ENCODE results near the gene MTG1. TPM values are rescaled to one million over a fixed set of nuclear protein-coding genes. Genes with fewer than 3 reads are reported as not detected.

The MTG1 gene
- total and polyA plus RNA-seq, 2 donors (not counting 1 experiment from before 2014, with no cell fraction given), result 90.0 to 117 TPM

DNA sequence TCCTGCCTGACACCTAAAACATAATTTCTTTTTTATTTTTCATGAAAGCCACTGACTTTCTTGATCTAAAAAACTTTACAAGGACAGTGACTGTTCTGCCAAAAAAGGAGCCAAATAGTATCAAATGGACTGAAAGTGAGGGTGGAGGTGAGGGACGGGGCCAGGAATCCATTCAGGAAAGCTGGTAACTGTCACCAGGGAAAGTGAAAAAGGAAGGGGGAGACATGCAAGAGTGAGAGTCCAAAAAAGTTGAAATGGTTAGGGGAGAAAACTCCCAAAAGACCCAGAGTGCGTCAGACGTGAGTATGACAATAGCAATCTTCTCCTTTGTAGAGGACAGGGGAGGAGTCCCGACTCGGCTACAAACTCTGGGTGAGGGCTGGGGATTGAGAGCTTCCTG, 49.7 kb upstream of the MTG1 start:
- intact Hi-C loops (cut with micrococcal nuclease), result no loop called here
- no peak overlapping the region for H3K4me2 ChIP-seq (replicated peaks; ENCODE audit: low read depth, low read length, poor library complexity, severe bottlenecking)
- no peaks in the 10 kb centered on the region for H4K20me1 ChIP-seq (ENCODE audit: control insufficient read depth, insufficient read depth, low read length, poor library complexity, severe bottlenecking)
- DNase-seq, result no peak
- WGBS (ENCODE audit: insufficient coverage), result 69% methylated on average over 5 of the region's 5 CpGs
- no peak for TF ChIP-seq CTCF (IDR thresholded peaks at IDR 0.05)
- no peak for TF ChIP-seq EZH2 (IDR thresholded peaks at IDR 0.05; ENCODE audit: borderline replicate concordance, insufficient read depth, low read depth, low read length, poor library complexity, severe bottlenecking)
- H3K79me2 ChIP-seq (ENCODE audit: control insufficient read depth, insufficient read depth, low read length), result no peaks in the 10 kb centered on the region
- H2AFZ ChIP-seq (ENCODE audit: insufficient read depth, low read depth, low read length, poor library complexity, severe bottlenecking), result no peak overlapping the region
- Mint-ChIP-seq H3K4me1 (peaks cover 7% of the 10 kb centered on the region), H3K27me3 (peaks cover 39% of the 10 kb centered on the region), H3K9me3 (ENCODE audit: insufficient read depth) (no peaks in the 10 kb centered on the region), H3K4me3 (no peak overlapping the region), H3K27ac (no peak overlapping the region)
- no peak overlapping the region for H3K27ac ChIP-seq (ENCODE audit: low read length in 2 of 2)
- H3K27me3 ChIP-seq (replicated peaks in 1 of 4; ENCODE audit: control extremely low read depth in 1 of 4, control insufficient read depth in 3 of 4, insufficient read depth in 4 of 4, low read length in 3 of 4), result peaks cover 0 to 51% (median 24%) of the 10 kb centered on the region in 4 experiments
- peaks cover 0 to 3% of the 10 kb centered on the region in 2 donors for H3K4me1 ChIP-seq (ENCODE audit: control insufficient read depth in 2 of 2, insufficient read depth in 2 of 2, low read length in 2 of 2)
- no peak for ATAC-seq (ENCODE audit: low read depth)
- H3K9ac ChIP-seq (ENCODE audit: low read length), result no peak overlapping the region
- ChIA-PET CTCF (interaction anchor here (0.8 to 1.3 kb wide), 2 partner anchors 14 to 15 kb away, joined by 3 read pairs; no protein-coding TSS in a partner anchor), POLR2A (no interaction called here)
- H3K4me3 ChIP-seq (ENCODE audit: control extremely low read depth in 1 of 5, extremely low read depth in 1 of 5, insufficient read depth in 1 of 5, low read depth in 2 of 5, low read length in 4 of 5), result no peak overlapping the region
- no peaks in the 10 kb centered on the region for H3K36me3 ChIP-seq (replicated peaks in 1 of 2; ENCODE audit: control extremely low read depth in 1 of 2, control insufficient read depth in 1 of 2, extremely low read depth in 1 of 2, insufficient read depth in 2 of 2, low read length in 1 of 2)
- H3K9me3 ChIP-seq (ENCODE audit: control extremely low read depth in 1 of 3, control insufficient read depth in 2 of 3, insufficient read depth in 1 of 3, low read length in 2 of 3), result peaks cover 0 to 14% (median 0%) of the 10 kb centered on the region in 3 donors

GRCh38 chr10:133346413-133346812, 47.5 kb upstream of the MTG1 start:
- Histone ChIP-seq H3K9me3 (ENCODE audit: control extremely low read depth in 1 of 3, control insufficient read depth in 2 of 3, insufficient read depth in 1 of 3, low read length in 2 of 3) (peaks cover 0 to 21% (median 0%) of the 10 kb centered on the region in 3 donors), H3K9ac (ENCODE audit: low read length) (no peak overlapping the region), H3K27ac (ENCODE audit: low read length in 2 of 2) (no peak overlapping the region), H3K4me1 (ENCODE audit: control insufficient read depth in 2 of 2, insufficient read depth in 2 of 2, low read length in 2 of 2) (peaks cover 0 to 3% of the 10 kb centered on the region in 2 donors), H3K27me3 (replicated peaks in 1 of 4; ENCODE audit: control extremely low read depth in 1 of 4, control insufficient read depth in 3 of 4, insufficient read depth in 4 of 4, low read length in 3 of 4) (peaks cover 0 to 46% (median 20%) of the 10 kb centered on the region in 4 experiments), H3K36me3 (replicated peaks in 1 of 2; ENCODE audit: control extremely low read depth in 1 of 2, control insufficient read depth in 1 of 2, extremely low read depth in 1 of 2, insufficient read depth in 2 of 2, low read length in 1 of 2) (no peaks in the 10 kb centered on the region), H3K4me3 (ENCODE audit: control extremely low read depth in 1 of 5, extremely low read depth in 1 of 5, insufficient read depth in 1 of 5, low read depth in 2 of 5, low read length in 4 of 5) (no peak overlapping the region), H2AFZ (ENCODE audit: insufficient read depth, low read depth, low read length, poor library complexity, severe bottlenecking) (no peak overlapping the region), H3K79me2 (ENCODE audit: control insufficient read depth, insufficient read depth, low read length) (no peaks in the 10 kb centered on the region), H3K4me2 (replicated peaks; ENCODE audit: low read depth, low read length, poor library complexity, severe bottlenecking) (no peak overlapping the region), H4K20me1 (ENCODE audit: control insufficient read depth, insufficient read depth, low read length, poor library complexity, severe bottlenecking) (no peaks in the 10 kb centered on the region)
- TF ChIP-seq CTCF (IDR thresholded peaks at IDR 0.05), result no peak
- TF ChIP-seq EZH2 (IDR thresholded peaks at IDR 0.05; ENCODE audit: borderline replicate concordance, insufficient read depth, low read depth, low read length, poor library complexity, severe bottlenecking), result no peak
- CTCF ChIA-PET, result no interaction called here
- Mint-ChIP-seq H3K27ac (no peak overlapping the region), H3K9me3 (ENCODE audit: insufficient read depth) (no peaks in the 10 kb centered on the region), H3K4me3 (no peak overlapping the region), H3K27me3 (peaks cover 36% of the 10 kb centered on the region), H3K4me1 (peaks cover 8% of the 10 kb centered on the region)
- intact Hi-C loops (cut with micrococcal nuclease), result no loop called here
- 42% methylated on average over 11 of the region's 11 CpGs for WGBS (ENCODE audit: insufficient coverage)
- no peak for DNase-seq
- POLR2A ChIA-PET, result no interaction called here
- ATAC-seq (ENCODE audit: low read depth), result no peak

Data from B cell (primary cell).